Natural killer cell (primary cell): ENCODE results near the gene CHRM5. TPM values are rescaled to one million over a fixed set of nuclear protein-coding genes. Genes with fewer than 3 reads are reported as not detected.

Source experiments
- ATAC-seq, 3 donors: fragments of 150-1000 bp in 2 of 3; fragments of 200-7000 bp in 1 of 3; cut with Tn5 transposase; 1 replicate in 1 of 3; 2 replicates in 2 of 3; pipeline ENCODE4 v1.10.0; 2021; ENCODE audit warnings: mild to moderate bottlenecking in 2 of 3, moderate library complexity in 2 of 3
- DNase-seq, 2 donors: peaks; one replicate each; pipeline versions ENCODE4 v3.0.0 to v3.0.0-alpha.2; 2013 to 2021; ENCODE audit warnings: mixed read lengths in 1 of 2
- H3K27ac ChIP-seq: one replicate; pipeline ENCODE4 v1.5.1; 2013; ENCODE audit warnings: mild to moderate bottlenecking, low read length
- H3K27me3 ChIP-seq: one replicate; pipeline ENCODE4 v1.6.1; 2013; ENCODE audit warnings: low read length; ENCODE audit not compliant: control insufficient read depth, insufficient read depth
- H3K36me3 ChIP-seq: one replicate; pipeline ENCODE4 v1.6.1; 2013; ENCODE audit warnings: low read length; ENCODE audit not compliant: control insufficient read depth, insufficient read depth
- H3K4me1 ChIP-seq: one replicate; pipeline ENCODE4 v1.6.1; 2013; ENCODE audit warnings: low read length; ENCODE audit not compliant: control insufficient read depth, insufficient read depth
- H3K4me3 ChIP-seq: one replicate; pipeline ENCODE4 v1.5.1; 2013; ENCODE audit warnings: low read length
- H3K9me3 ChIP-seq: one replicate; pipeline ENCODE4 v1.6.1; 2013; ENCODE audit warnings: low read length; ENCODE audit not compliant: control insufficient read depth, insufficient read depth
- H3K27ac Mint-ChIP-seq, 2 donors: one replicate each; pipeline ENCODE4 v1.8.0; 2022; ENCODE audit warnings: mild to moderate bottlenecking in 2 of 2, mixed read lengths in 2 of 2, moderate library complexity in 1 of 2
- H3K27me3 Mint-ChIP-seq, 2 donors: one replicate each; pipeline ENCODE4 v1.8.0; 2022; ENCODE audit warnings: low read depth in 2 of 2, mixed read lengths in 2 of 2
- H3K36me3 Mint-ChIP-seq: one replicate; pipeline ENCODE4 v1.8.0; 2022; ENCODE audit warnings: mixed read lengths
- H3K4me1 Mint-ChIP-seq, 2 donors: one replicate each; pipeline ENCODE4 v1.8.0; 2022; ENCODE audit warnings: mixed read lengths in 2 of 2
- H3K4me3 Mint-ChIP-seq: one replicate; pipeline ENCODE4 v1.8.0; 2022; ENCODE audit warnings: mild to moderate bottlenecking, moderate library complexity, mixed read lengths
- H3K9me3 Mint-ChIP-seq, 2 donors: one replicate each; pipeline ENCODE4 v1.8.0; 2022; ENCODE audit warnings: mixed read lengths in 2 of 2
- CTCF ChIP-seq: fragments of 200-600 bp; IDR thresholded peaks from one replicate; pipeline ENCODE4 v1.8.0; 2022; ENCODE audit warnings: antibody characterized with exemption
- WGBS: methylation state at CpG from one replicate; pipeline ENCODE4 v1.1.7; 2013; ENCODE audit warnings: missing lambda C conversion rate; ENCODE audit not compliant: insufficient coverage; 5-methylcytosine and 5-hydroxymethylcytosine counted together
- intact Hi-C: fragments of 100-400 bp; cut with micrococcal nuclease; formaldehyde crosslinking; loops from one replicate; pipeline ENCODE4 v1.14.2; 2022
- total RNA-seq, 4 donors: library from RNA; stranded (reverse); fragments of 120-200 nt in 1 of 4; gene quantifications; one replicate each; pipeline versions ENCODE4 v1.2.3 to v1.2.4, GENCODE V29; 2013 to 2022

The CHRM5 gene
- total RNA-seq, 3 donors from 2014 or later (not counting 1 experiment from before 2014, with no cell fraction given), result 0.12 TPM; not detected in 2

- no peaks in the 10 kb centered on the region for H3K27me3 ChIP-seq
- Mint-ChIP-seq H3K4me1 (no peaks in the 10 kb centered on the region), H3K4me3 (no peak overlapping the region), H3K9me3 (no peaks in the 10 kb centered on the region), H3K27ac (peak overlapping the region in 1 of 2 donors; percentile 8), H3K36me3 (peaks cover 10% of the 10 kb centered on the region), H3K27me3 (no peaks in the 10 kb centered on the region)
- peaks cover 2% of the 10 kb centered on the region for H3K36me3 ChIP-seq
- no peaks in the 10 kb centered on the region for H3K9me3 ChIP-seq
- no peak for ATAC-seq
- no peak for TF ChIP-seq CTCF
- intact Hi-C loops, result no loop called here
- H3K27ac ChIP-seq, result no peak overlapping the region
- no peak for DNase-seq
- H3K4me3 ChIP-seq, result no peak overlapping the region
- H3K4me1 ChIP-seq, result no peaks in the 10 kb centered on the region
- WGBS, result 97% methylated on average over 4 of the region's 4 CpGs
Measured at GRCh38 chr15:34076785-34077184, 108.5 kb downstream of the CHRM5 start.

GRCh38 chr15:34078900-34079299 is 110.6 kb downstream of the CHRM5 start:
- intact Hi-C loops, result no loop called here
- no peaks in the 10 kb centered on the region for H3K4me1 ChIP-seq
- H3K27me3 Mint-ChIP-seq, result no peaks in the 10 kb centered on the region
- 97% methylated on average over 2 of the region's 3 CpGs for WGBS
- TF ChIP-seq CTCF, result no peak
- no peaks in the 10 kb centered on the region for H3K27me3 ChIP-seq
- no peaks in the 10 kb centered on the region for H3K9me3 Mint-ChIP-seq
- no peak overlapping the region for H3K4me3 ChIP-seq
- DNase-seq (no peak), ATAC-seq (no peak)
- H3K36me3 ChIP-seq, result peaks cover 10% of the 10 kb centered on the region
- H3K36me3 Mint-ChIP-seq, result peaks cover 10% of the 10 kb centered on the region
- H3K27ac Mint-ChIP-seq, result no peak overlapping the region
- no peaks in the 10 kb centered on the region for H3K4me1 Mint-ChIP-seq
- H3K27ac ChIP-seq, result no peak overlapping the region
- H3K4me3 Mint-ChIP-seq, result no peak overlapping the region
- no peaks in the 10 kb centered on the region for H3K9me3 ChIP-seq

- peaks cover 17% of the 10 kb centered on the region for H3K36me3 ChIP-seq
- no peaks in the 10 kb centered on the region for H3K9me3 ChIP-seq
- no peak overlapping the region for H3K27ac ChIP-seq
- ATAC-seq (no peak), DNase-seq (no peak)
- no peak for TF ChIP-seq CTCF
- WGBS, result 96% methylated on average over 4 of the region's 4 CpGs
- H3K27me3 Mint-ChIP-seq, result no peaks in the 10 kb centered on the region
- no peak overlapping the region for H3K27ac Mint-ChIP-seq
- no peak overlapping the region for H3K4me3 ChIP-seq
- no peaks in the 10 kb centered on the region for H3K27me3 ChIP-seq
- no peak overlapping the region for H3K4me3 Mint-ChIP-seq
- no peaks in the 10 kb centered on the region for H3K4me1 ChIP-seq
- H3K9me3 Mint-ChIP-seq, result no peaks in the 10 kb centered on the region
- intact Hi-C loops, result no loop called here
- H3K36me3 Mint-ChIP-seq, result peaks cover 10% of the 10 kb centered on the region
- no peaks in the 10 kb centered on the region for H3K4me1 Mint-ChIP-seq
Measured at GRCh38 chr15:34079904-34080303, 111.6 kb downstream of the CHRM5 start.

GRCh38 chr15:34084086-34084485 is 115.8 kb downstream of the CHRM5 start:
- H3K27ac Mint-ChIP-seq, result no peak overlapping the region
- WGBS, result 95% methylated on average over 7 of the region's 7 CpGs
- no peak for ATAC-seq
- peaks cover 13% of the 10 kb centered on the region for H3K36me3 Mint-ChIP-seq
- no peak for TF ChIP-seq CTCF
- no peaks in the 10 kb centered on the region for H3K4me1 ChIP-seq
- H3K4me3 Mint-ChIP-seq, result no peak overlapping the region
- H3K27me3 ChIP-seq, result no peaks in the 10 kb centered on the region
- no peaks in the 10 kb centered on the region for H3K9me3 Mint-ChIP-seq
- no peaks in the 10 kb centered on the region for H3K9me3 ChIP-seq
- H3K27ac ChIP-seq, result no peak overlapping the region
- H3K27me3 Mint-ChIP-seq, result no peaks in the 10 kb centered on the region
- H3K36me3 ChIP-seq, result peaks cover 39% of the 10 kb centered on the region
- H3K4me1 Mint-ChIP-seq, result no peaks in the 10 kb centered on the region
- no peak overlapping the region for H3K4me3 ChIP-seq
- intact Hi-C loops, result no loop called here
- no peak for DNase-seq
